Epithelial cell of proximal tubule (primary cell): ENCODE results near the gene PITHD1. TPM values are rescaled to one million over a fixed set of nuclear protein-coding genes. Genes with fewer than 3 reads are reported as not detected.

Source experiments
- DNase-seq: peaks from one replicate; pipeline ENCODE4 v3.0.0-alpha.2; 2011; ENCODE audit warnings: low read depth
- H3K4me3 ChIP-seq: 2 replicates; pipeline ENCODE4 v1.5.1; 2011; ENCODE audit warnings: low read depth, mild to moderate bottlenecking, low read length
- CTCF ChIP-seq: conservative IDR thresholded peaks from 2 replicates; pipeline ENCODE4 v1.5.1; 2012; ENCODE audit warnings: low read depth, mild to moderate bottlenecking, low read length
- total RNA-seq: library from RNA; depleted of rRNA; stranded (reverse); fragments of >200 nt; gene quantifications from 2 replicates; pipeline ENCODE4 v1.2.3, GENCODE V29; 2015

The PITHD1 gene
- total RNA-seq, 1 donor from 2014 or later, result 39.0 TPM

GRCh38 chr1:23806280-23806679, 28.1 kb downstream of the PITHD1 start:
- no peak for TF ChIP-seq CTCF
- DNase-seq, result no peak
- no peak overlapping the region for H3K4me3 ChIP-seq

GRCh38 chr1:23807453-23807852, 29.2 kb downstream of the PITHD1 start:
- no peak for DNase-seq
- no peak overlapping the region for H3K4me3 ChIP-seq
- TF ChIP-seq CTCF, result no peak

- peak; percentile 91 for TF ChIP-seq CTCF
- peak; percentile 26 for DNase-seq
- no peak overlapping the region for H3K4me3 ChIP-seq
These were observed 31.5 kb downstream of the PITHD1 start for GRCh38 chr1:23809751-23810171.

GRCh38 chr1:23810818-23811540, 32.8 kb downstream of the PITHD1 start:
- no peak for DNase-seq
- TF ChIP-seq CTCF, result peak; percentile 77

GRCh38 chr1:23814016-23814415, 35.8 kb downstream of the PITHD1 start:
- DNase-seq, result no peak
- no peak overlapping the region for H3K4me3 ChIP-seq
- no peak for TF ChIP-seq CTCF

More at GRCh38 chr1:23810818-23811540, 32.8 kb downstream of the PITHD1 start:
- H3K4me3 ChIP-seq, result no peak overlapping the region

- no peak for DNase-seq
These were observed 38.1 kb downstream of the PITHD1 start for GRCh38 chr1:23816361-23816760.

More at GRCh38 chr1:23816361-23816760, 38.1 kb downstream of the PITHD1 start:
- no peak overlapping the region for H3K4me3 ChIP-seq
- TF ChIP-seq CTCF, result no peak
